ENCODE data around the gene CCNK.

The CCNK gene

DNA sequence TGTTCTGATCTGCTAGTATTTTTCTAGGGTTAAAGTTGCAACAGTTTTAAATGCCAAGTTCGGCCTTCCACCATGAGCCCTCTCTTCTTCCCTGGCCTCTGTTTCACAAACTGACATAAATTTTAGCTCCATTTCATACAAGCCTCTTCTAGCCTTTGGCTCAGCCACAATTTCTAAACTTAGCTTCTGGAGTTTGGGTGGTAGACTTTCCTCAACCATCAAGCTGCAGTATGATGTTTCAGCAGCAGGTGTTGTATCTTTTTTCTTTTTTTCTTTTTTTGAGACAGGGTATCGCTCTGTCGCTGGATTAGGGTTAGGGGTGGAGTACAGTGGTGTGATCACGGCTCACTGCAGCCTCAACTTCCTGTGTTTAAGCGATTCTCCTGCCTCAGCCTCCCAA, 30.0 kb upstream of the CCNK start:
- no peak for TF ChIP-seq CTCF (IDR thresholded peaks at IDR 0.05; ENCODE audit: control extremely low read depth, extremely low read depth, low read depth, missing control alignments)
- no peak for DNase-seq (ENCODE audit: extremely low spot score)
- CTCF ChIA-PET, result interaction anchor here (2.0 to 3.4 kb wide), 4 partner anchors 10 to 58 kb away, joined by 5 to 9 read pairs (median 8); no protein-coding TSS in a partner anchor
- POLR2A ChIA-PET, result no interaction called here

DNA sequence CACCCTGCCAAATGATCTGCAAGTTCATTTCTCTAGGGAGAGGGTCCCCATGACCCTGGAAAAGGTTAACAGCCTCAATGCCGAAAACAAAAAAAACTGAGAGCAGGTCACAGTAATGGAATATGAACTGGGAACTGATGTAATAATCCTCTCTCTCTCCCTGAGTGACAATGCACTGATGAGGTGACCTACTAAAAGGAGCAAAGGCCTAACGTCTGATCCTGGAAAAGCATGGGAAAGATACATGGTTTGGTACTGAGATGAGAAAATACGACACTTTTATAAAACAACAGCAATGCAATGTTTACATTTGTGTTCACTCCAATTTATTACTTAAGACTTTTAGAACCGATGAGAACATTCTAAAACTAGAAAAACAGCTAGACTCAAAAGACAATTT, 28.2 kb upstream of the CCNK start:
- POLR2A ChIA-PET, result no interaction called here
- no peak for DNase-seq (ENCODE audit: extremely low spot score)
- CTCF ChIA-PET, result interaction anchor here (1.0 kb wide), 1 partner anchor 23 kb away, joined by 5 read pairs; no protein-coding TSS in a partner anchor
- TF ChIP-seq CTCF (IDR thresholded peaks at IDR 0.05; ENCODE audit: control extremely low read depth, extremely low read depth, low read depth, missing control alignments), result no peak

DNA sequence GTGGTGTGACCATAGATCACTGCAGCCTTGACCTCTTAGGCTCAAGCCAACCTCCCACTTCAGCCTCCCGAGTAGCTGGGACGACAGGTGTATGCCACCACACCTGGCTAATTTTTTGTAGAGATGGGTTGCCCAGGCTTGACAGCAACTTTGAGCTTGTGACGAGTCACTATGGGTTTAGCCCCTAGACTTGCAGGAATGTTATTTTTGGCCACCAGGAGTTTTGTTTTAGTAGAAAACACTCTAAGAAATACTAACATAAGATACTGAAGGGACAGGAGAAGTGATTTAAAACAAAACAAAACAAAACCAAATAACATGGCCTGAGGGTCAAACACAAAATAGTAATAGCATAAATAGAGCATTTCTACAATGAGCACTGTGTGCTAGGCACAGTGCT, 27.0 kb upstream of the CCNK start:
- DNase-seq (ENCODE audit: extremely low spot score), result no peak
- TF ChIP-seq CTCF (IDR thresholded peaks at IDR 0.05; ENCODE audit: control extremely low read depth, extremely low read depth, low read depth, missing control alignments), result no peak
- CTCF ChIA-PET, result interaction anchor here (1.1 to 1.5 kb wide), 3 partner anchors 9 to 65 kb away, joined by 3 to 6 read pairs (median 3); no protein-coding TSS in a partner anchor

DNA sequence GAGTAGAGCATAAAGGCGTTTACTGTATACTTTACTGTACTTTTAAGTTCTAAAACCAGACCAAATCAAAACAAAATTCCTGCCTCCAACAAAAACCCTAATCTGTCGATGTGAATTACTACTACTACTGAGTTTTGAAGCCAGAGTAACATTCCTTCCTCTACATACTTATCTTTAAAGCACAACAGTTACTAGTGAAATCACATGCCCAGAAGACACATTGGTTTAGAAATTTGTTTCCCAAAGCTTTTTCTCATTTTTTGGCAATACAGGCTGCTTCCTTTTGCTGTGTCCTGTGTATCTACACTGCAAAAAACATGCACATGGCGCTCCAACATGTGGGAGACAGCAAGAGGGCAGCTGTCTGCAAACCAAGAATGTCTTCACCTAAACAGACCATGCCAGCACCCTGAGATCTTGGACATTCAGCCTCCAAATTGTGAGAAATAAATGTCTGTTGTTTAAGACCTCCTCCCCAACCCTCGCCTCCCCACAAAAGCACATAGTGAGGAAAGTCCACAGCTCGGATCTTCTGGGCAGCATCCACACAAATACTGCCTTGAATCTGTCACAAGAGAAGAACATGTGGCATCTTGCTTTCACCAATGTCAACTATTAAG, 21.6 kb upstream of the CCNK start:
- ChIA-PET CTCF (interaction anchor here (1.9 kb wide), 1 partner anchor 44 kb away, joined by 7 read pairs; no protein-coding TSS in a partner anchor), POLR2A (no interaction called here)
- no peak for DNase-seq (ENCODE audit: extremely low spot score)
- no peak for TF ChIP-seq CTCF (IDR thresholded peaks at IDR 0.05; ENCODE audit: control extremely low read depth, extremely low read depth, low read depth, missing control alignments)

More for the DNA sequence above, 27.0 kb upstream of the CCNK start:
- POLR2A ChIA-PET, result no interaction called here

DNA sequence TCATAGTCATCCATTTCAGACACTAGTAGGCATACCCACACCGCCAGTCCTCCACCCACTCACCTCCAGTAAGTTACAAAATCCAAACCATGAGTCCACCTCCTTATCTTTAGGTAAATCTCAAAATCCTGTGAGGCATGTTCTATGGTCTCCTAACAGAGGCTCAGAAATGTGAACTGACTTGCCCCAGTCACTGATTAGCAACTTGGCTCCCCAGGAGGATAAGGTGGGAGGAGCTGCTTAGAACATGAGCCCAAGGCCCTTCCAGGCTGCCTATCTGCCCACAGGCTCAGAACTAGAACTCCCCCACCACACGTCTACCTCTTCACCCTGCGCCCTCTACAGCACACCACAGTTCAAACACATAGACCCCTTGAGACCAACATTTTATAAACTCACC, 20.4 kb upstream of the CCNK start:
- POLR2A ChIA-PET, result no interaction called here

GRCh38 chr14:99461411-99462085, 19.7 kb upstream of the CCNK start:
- no peak for TF ChIP-seq CTCF (IDR thresholded peaks at IDR 0.05; ENCODE audit: control extremely low read depth, extremely low read depth, low read depth, missing control alignments)
- ChIA-PET CTCF (interaction anchor here (1.6 to 1.7 kb wide), 2 partner anchors 11 to 15 kb away, joined by 4 to 7 read pairs; no protein-coding TSS in a partner anchor), POLR2A (no interaction called here)
- no peak for DNase-seq (ENCODE audit: extremely low spot score)

More for the DNA sequence above, 20.4 kb upstream of the CCNK start:
- no peak for TF ChIP-seq CTCF (IDR thresholded peaks at IDR 0.05; ENCODE audit: control extremely low read depth, extremely low read depth, low read depth, missing control alignments)
- DNase-seq (ENCODE audit: extremely low spot score), result no peak
- CTCF ChIA-PET, result interaction anchor here (1.6 to 1.9 kb wide), 3 partner anchors 10 to 45 kb away, joined by 4 to 7 read pairs (median 7); no protein-coding TSS in a partner anchor
